ENCODE results near the gene DRC7. TPM values are rescaled to one million over a fixed set of nuclear protein-coding genes. Genes with fewer than 3 reads are reported as not detected.

Gene DRC7
- total and polyA plus RNA-seq, 12 donors: 0.09 TPM; not detected in 11

DNA sequence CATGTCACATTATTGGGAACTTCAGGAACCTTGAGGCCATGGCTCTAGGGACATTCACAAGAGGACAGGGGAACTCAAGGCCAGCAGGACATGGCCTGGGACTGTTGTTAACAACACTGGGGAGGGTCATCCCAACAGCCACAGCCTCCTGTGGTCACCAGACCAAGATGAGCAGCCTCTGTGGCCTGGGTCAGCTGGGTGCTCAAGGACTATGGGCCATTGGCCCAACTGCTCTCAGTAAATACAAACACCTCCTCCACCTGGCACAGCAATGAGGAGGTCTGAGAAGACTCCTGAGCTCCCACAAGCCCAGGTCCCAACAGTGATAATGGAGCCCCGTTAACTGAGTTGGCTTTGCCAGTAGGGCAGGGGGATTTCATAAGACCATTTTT is 86.7 kb downstream of the DRC7 start:
- 53 to 98% methylated on average over 1 of the region's 1 CpG for WGBS, 2 donors
- peaks cover 0 to 8% (median 5%) of the 10 kb centered on the region in 9 donors for H3K4me1 ChIP-seq
- intact Hi-C loops (cut with DNase I): loop anchor here in 1 of 10 donors (5.0 kb wide), 1 partner anchor 39 kb away; no protein-coding TSS in a partner anchor
- TF ChIP-seq, protein P1, sequence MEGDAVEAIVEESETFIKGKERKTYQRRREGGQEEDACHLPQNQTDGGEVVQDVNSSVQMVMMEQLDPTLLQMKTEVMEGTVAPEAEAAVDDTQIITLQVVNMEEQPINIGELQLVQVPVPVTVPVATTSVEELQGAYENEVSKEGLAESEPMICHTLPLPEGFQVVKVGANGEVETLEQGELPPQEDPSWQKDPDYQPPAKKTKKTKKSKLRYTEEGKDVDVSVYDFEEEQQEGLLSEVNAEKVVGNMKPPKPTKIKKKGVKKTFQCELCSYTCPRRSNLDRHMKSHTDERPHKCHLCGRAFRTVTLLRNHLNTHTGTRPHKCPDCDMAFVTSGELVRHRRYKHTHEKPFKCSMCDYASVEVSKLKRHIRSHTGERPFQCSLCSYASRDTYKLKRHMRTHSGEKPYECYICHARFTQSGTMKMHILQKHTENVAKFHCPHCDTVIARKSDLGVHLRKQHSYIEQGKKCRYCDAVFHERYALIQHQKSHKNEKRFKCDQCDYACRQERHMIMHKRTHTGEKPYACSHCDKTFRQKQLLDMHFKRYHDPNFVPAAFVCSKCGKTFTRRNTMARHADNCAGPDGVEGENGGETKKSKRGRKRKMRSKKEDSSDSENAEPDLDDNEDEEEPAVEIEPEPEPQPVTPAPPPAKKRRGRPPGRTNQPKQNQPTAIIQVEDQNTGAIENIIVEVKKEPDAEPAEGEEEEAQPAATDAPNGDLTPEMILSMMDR (IDR thresholded peaks at IDR 0.05): no peak
- no peaks in the 10 kb centered on the region for H3K27me3 ChIP-seq
- no peaks in the 10 kb centered on the region for H3K9me3 ChIP-seq
- no peak overlapping the region for H3K4me3 ChIP-seq
- no peak for DNase-seq
- peaks cover 0 to 86% (median 31%) of the 10 kb centered on the region in 9 donors for H3K36me3 ChIP-seq
- no peak for ATAC-seq
- H3K27ac ChIP-seq: no peak overlapping the region

Small RNAs within 50 kb of the gene (microRNA-seq; reads per million reads assigned to microRNA genes)
- gene MIR6772: 0 reads per million in 2 donors

Other genes with a start within 250 kb of the DRC7 start
- 10 to 100 TPM; 49.6 to 75.1 (median 61.0) TPM for gene CIAPIN1, start 247.4 kb upstream of the DRC7 start, total RNA-seq
- 10 to 100 TPM; 20.1 to 63.0 TPM for gene CIAPIN1, start 247.4 kb upstream of the DRC7 start, polyA plus RNA-seq
- 100 to 1,000 TPM; 135 to 230 (median 207) TPM for gene COQ9, start 247.3 kb upstream of the DRC7 start, total RNA-seq
- gene COQ9, start 247.3 kb upstream of the DRC7 start, polyA plus RNA-seq: 100 to 1,000 TPM; 162 to 475 TPM
- gene POLR2C, start 232.1 kb upstream of the DRC7 start, total RNA-seq: 10 to 100 TPM; 40.2 to 56.7 (median 47.2) TPM
- gene POLR2C, start 232.1 kb upstream of the DRC7 start, polyA plus RNA-seq: 10 to 100 TPM; 17.9 to 46.6 TPM
- gene DOK4, start 208.3 kb upstream of the DRC7 start, total RNA-seq: 10 to 100 TPM in 2 of 10 donors, 1 to 10 TPM in 8; 3.6 to 10.7 (median 8.0) TPM
- gene DOK4, start 208.3 kb upstream of the DRC7 start, polyA plus RNA-seq: 1 to 10 TPM; 5.9 to 9.1 TPM
- gene CCDC102A, start 158.2 kb upstream of the DRC7 start, total RNA-seq: 10 to 100 TPM in 1 of 10 donors, 1 to 10 TPM in 9; 3.1 to 10.2 (median 5.1) TPM
- gene CCDC102A, start 158.2 kb upstream of the DRC7 start, polyA plus RNA-seq: 1 to 10 TPM; 3.7 to 5.9 TPM
- gene ADGRG5, start 152.2 kb upstream of the DRC7 start, total RNA-seq: under 1 TPM in 5 of 10 donors, not detected in 5; 0.12 to 0.69 (median 0.61) TPM
- under 1 TPM in 1 of 2 donors, not detected in 1; 0.03 TPM for gene ADGRG5, start 152.2 kb upstream of the DRC7 start, polyA plus RNA-seq
- gene ADGRG1, start 66.2 kb upstream of the DRC7 start, total RNA-seq: 10 to 100 TPM; 11.1 to 46.3 (median 18.5) TPM
- 10 to 100 TPM; 19.2 to 27.7 TPM for gene ADGRG1, start 66.2 kb upstream of the DRC7 start, polyA plus RNA-seq
- 1 to 10 TPM in 2 of 10 donors, under 1 TPM in 6, not detected in 2; 0.29 to 2.4 (median 0.65) TPM for gene ADGRG3, start 26.5 kb upstream of the DRC7 start, total RNA-seq
- under 1 TPM; 0.22 to 0.57 TPM for gene ADGRG3, start 26.5 kb upstream of the DRC7 start, polyA plus RNA-seq
- 10 to 100 TPM in 7 of 10 donors, 1 to 10 TPM in 3; 9.0 to 14.0 (median 11.0) TPM for gene KATNB1, start 41.0 kb downstream of the DRC7 start, total RNA-seq
- 10 to 100 TPM in 1 of 2 donors, 1 to 10 TPM in 1; 9.8 to 15.1 TPM for gene KATNB1, start 41.0 kb downstream of the DRC7 start, polyA plus RNA-seq
- gene KIFC3, start 107.7 kb downstream of the DRC7 start, total RNA-seq: 10 to 100 TPM; 42.5 to 91.4 (median 63.5) TPM
- 10 to 100 TPM; 47.4 to 97.4 TPM for gene KIFC3, start 107.7 kb downstream of the DRC7 start, polyA plus RNA-seq